OCI-LY1 (cell line): ENCODE data around the gene UNG.

Experiments used
- EZH2 ChIP-seq: fragments of 200-600 bp; sonication (generic), shearing (Covaris generic); IDR thresholded peaks from 2 replicates; pipeline ENCODE4 v1.8.0; 2017; ENCODE audit warnings: borderline replicate concordance, mixed run types, mild to moderate bottlenecking, antibody characterized with exemption, low read length, moderate library complexity, mixed read lengths
- TF ChIP-seq, protein P1 (sequence below): fragments of 200-600 bp; sonication (generic), shearing (Covaris generic); IDR thresholded peaks from 2 replicates; pipeline ENCODE4 v1.5.1; 2017; ENCODE audit warnings: mild to moderate bottlenecking, antibody characterized with exemption, low read length, moderate library complexity, mixed read lengths

DNA sequence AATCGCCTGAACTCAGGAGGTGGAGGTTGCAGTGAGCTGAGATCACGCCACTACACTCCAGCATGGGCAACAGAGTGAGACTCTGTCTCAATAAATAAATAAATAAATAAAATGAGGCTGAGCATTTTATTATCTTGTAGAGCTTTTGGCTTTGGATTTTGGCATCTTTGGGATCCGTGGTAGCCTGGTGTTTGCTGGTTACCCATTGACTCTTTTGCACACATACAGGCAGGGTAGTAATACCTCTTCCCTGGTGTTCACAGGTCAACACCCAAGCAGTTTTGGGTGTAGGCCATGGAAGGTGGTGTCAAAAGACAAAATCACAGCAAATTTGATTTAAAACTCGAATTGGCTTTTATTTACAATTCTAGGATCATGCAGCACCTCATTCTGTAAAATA is 46.8 kb downstream of the UNG start:
- TF ChIP-seq, protein P1, sequence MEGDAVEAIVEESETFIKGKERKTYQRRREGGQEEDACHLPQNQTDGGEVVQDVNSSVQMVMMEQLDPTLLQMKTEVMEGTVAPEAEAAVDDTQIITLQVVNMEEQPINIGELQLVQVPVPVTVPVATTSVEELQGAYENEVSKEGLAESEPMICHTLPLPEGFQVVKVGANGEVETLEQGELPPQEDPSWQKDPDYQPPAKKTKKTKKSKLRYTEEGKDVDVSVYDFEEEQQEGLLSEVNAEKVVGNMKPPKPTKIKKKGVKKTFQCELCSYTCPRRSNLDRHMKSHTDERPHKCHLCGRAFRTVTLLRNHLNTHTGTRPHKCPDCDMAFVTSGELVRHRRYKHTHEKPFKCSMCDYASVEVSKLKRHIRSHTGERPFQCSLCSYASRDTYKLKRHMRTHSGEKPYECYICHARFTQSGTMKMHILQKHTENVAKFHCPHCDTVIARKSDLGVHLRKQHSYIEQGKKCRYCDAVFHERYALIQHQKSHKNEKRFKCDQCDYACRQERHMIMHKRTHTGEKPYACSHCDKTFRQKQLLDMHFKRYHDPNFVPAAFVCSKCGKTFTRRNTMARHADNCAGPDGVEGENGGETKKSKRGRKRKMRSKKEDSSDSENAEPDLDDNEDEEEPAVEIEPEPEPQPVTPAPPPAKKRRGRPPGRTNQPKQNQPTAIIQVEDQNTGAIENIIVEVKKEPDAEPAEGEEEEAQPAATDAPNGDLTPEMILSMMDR, result no peak
- no peak for TF ChIP-seq EZH2
